ENCODE results near the gene GIPC2.
"Not testable (repeated sequence)": the region's sequence is repeated elsewhere in the genome, so short reads cannot be mapped to it uniquely, and the experiment has no call there.

GIPC2 gene

DNA sequence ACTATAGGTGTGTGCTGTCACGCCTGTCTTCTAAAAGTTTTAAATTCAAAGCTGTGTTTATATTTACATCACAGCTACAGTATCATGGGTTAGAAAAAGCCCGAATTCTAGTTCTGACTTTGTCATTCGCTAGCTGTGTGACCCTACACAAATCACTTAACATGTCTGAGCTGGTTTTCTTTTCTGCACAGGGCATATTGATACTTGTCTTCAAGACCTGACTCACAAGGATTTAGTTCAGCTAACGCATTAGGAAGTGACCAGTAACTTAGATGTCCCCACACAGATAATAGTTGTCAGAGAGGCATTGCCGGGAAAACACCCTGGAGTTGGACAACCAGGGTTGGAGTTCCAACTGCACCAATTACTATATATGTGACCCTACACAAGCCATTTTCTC, 25.9 kb downstream of the GIPC2 start:
- Histone ChIP-seq H3K27me3 (ENCODE audit: insufficient read depth, low read length) (no peaks in the 10 kb centered on the region), H3K9ac (ENCODE audit: low read depth, low read length) (no peak overlapping the region), H3K4me3 (ENCODE audit: low read length) (no peak overlapping the region), H3K27ac (ENCODE audit: low read length) (no peak overlapping the region), H3K9me3 (ENCODE audit: insufficient read depth, low read depth, low read length) (no peaks in the 10 kb centered on the region), H3K36me3 (ENCODE audit: insufficient read depth, low read depth, low read length) (no peaks in the 10 kb centered on the region), H3K4me1 (ENCODE audit: insufficient read depth, low read length) (no peaks in the 10 kb centered on the region)

DNA sequence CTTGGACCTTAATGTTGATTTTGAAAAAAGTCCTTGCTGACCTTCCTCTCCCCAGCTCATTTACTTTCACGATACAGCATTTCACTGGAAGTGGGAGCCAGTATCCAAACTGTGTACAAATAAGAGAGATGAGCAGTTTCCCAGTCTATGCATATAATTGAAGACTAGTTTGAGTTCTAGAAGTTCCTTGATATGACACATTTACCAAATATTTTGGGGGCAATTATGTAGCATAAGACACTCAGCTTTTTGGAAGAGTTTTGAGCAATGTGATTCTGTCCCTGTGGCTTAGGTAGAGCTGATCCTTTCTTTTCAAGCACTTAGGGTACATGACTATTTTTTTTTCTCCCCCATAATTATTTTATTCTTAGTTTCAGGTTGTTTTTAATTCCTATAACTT, 26.4 kb downstream of the GIPC2 start:
- no peak overlapping the region for H3K4me3 ChIP-seq (ENCODE audit: low read length)
- no peak overlapping the region for H3K27ac ChIP-seq (ENCODE audit: low read length)
- no peak overlapping the region for H3K9ac ChIP-seq (ENCODE audit: low read depth, low read length)
- no peaks in the 10 kb centered on the region for H3K4me1 ChIP-seq (ENCODE audit: insufficient read depth, low read length)
- H3K36me3 ChIP-seq (ENCODE audit: insufficient read depth, low read depth, low read length): no peaks in the 10 kb centered on the region
- no peaks in the 10 kb centered on the region for H3K27me3 ChIP-seq (ENCODE audit: insufficient read depth, low read length)
- no peaks in the 10 kb centered on the region for H3K9me3 ChIP-seq (ENCODE audit: insufficient read depth, low read depth, low read length)

DNA sequence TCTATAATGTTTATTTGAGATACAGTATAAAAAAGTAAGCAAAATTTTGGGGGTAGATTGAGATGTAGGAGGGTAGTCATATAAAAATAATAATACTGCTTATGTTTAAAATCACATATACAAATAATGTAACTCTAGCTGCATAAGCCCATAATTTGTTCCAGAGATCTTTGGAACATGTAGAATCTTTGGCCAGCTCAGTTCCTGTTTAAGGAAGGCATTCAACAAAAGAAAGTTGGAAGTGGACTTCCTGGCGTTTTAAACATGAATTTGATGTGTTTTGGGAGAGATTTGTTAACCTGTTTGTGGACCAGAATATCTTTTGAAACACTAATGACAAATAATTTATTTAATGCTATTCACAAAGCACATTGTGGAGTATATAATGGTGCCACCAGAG, 27.7 kb downstream of the GIPC2 start:
- no peaks in the 10 kb centered on the region for H3K9me3 ChIP-seq (ENCODE audit: insufficient read depth, low read depth, low read length)
- no peaks in the 10 kb centered on the region for H3K27me3 ChIP-seq (ENCODE audit: insufficient read depth, low read length)
- no peaks in the 10 kb centered on the region for H3K4me1 ChIP-seq (ENCODE audit: insufficient read depth, low read length)
- no peak overlapping the region for H3K4me3 ChIP-seq (ENCODE audit: low read length)
- H3K9ac ChIP-seq (ENCODE audit: low read depth, low read length): no peak overlapping the region
- H3K27ac ChIP-seq (ENCODE audit: low read length): no peak overlapping the region
- no peaks in the 10 kb centered on the region for H3K36me3 ChIP-seq (ENCODE audit: insufficient read depth, low read depth, low read length)

DNA sequence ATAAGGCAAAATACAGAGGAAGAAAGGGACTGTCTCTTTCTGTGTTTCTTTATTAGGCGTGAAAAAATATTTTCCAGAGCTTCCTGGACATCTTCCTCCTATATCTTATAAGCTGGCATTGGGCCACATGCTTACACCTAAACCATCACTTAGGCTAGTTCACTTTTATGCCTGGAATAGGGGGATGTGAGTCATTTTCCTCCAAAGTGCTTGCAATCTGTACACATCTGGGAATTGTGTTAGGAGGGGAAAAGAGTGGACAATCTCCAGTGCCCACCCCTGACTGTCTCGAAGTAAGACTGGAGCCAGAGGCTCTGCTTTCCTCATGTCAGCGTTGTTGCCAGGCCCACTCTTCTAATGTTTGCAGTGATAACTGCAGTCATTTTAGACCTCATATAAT, 29.9 kb downstream of the GIPC2 start:
- peaks cover 10% of the 10 kb centered on the region for H3K4me1 ChIP-seq (ENCODE audit: insufficient read depth, low read length)
- no peak overlapping the region for H3K9ac ChIP-seq (ENCODE audit: low read depth, low read length)
- H3K4me3 ChIP-seq (ENCODE audit: low read length): no peak overlapping the region
- H3K27ac ChIP-seq (ENCODE audit: low read length): no peak overlapping the region
- no peaks in the 10 kb centered on the region for H3K9me3 ChIP-seq (ENCODE audit: insufficient read depth, low read depth, low read length)
- no peaks in the 10 kb centered on the region for H3K36me3 ChIP-seq (ENCODE audit: insufficient read depth, low read depth, low read length)
- H3K27me3 ChIP-seq (ENCODE audit: insufficient read depth, low read length): no peaks in the 10 kb centered on the region

DNA sequence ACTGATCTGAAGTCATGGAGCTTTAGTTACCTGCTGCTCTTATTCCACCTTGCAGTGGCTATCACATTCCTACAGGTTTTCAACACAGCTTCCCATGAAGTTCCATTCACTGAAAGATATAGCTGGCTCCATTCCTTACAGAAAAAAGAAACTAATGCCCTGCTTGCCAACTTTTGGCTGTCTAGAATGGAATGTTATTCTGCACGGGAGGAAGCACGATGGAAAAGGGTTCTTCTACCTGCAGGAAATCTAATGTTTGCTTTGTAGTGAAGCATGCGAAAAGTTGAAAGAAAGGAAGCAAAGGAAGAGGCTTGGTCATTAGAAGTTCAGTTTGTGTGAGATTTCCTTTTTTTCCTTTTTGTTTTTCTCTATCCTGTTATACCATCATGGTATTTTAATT, 32.6 kb downstream of the GIPC2 start:
- no peaks in the 10 kb centered on the region for H3K9me3 ChIP-seq (ENCODE audit: insufficient read depth, low read depth, low read length)
- no peak overlapping the region for H3K9ac ChIP-seq (ENCODE audit: low read depth, low read length)
- no peaks in the 10 kb centered on the region for H3K36me3 ChIP-seq (ENCODE audit: insufficient read depth, low read depth, low read length)
- H3K4me3 ChIP-seq (ENCODE audit: low read length): no peak overlapping the region
- H3K4me1 ChIP-seq (ENCODE audit: insufficient read depth, low read length): peaks cover 10% of the 10 kb centered on the region
- no peak overlapping the region for H3K27ac ChIP-seq (ENCODE audit: low read length)
- H3K27me3 ChIP-seq (ENCODE audit: insufficient read depth, low read length): no peaks in the 10 kb centered on the region

DNA sequence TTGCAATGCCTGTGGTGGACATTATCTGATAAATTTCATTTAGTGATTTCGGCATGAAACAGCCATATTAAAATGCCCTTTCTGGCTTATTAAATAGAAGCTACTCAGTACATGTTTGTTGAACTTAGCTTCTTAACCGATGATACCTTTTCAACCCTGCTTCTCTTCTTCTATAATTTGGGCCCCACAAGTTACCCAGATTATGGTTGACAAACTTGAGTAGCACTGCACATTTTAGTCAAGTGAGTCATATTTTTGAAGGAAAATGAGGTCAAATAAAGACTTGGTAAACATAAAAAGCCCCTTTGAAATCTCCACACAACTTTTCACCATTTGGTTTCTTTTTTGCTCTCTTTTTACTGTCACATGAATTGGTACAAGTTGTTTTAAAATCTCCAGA, 33.8 kb downstream of the GIPC2 start:
- Histone ChIP-seq H3K4me3 (ENCODE audit: low read length) (no peak overlapping the region), H3K27ac (ENCODE audit: low read length) (no peak overlapping the region), H3K36me3 (ENCODE audit: insufficient read depth, low read depth, low read length) (no peaks in the 10 kb centered on the region), H3K9me3 (ENCODE audit: insufficient read depth, low read depth, low read length) (no peaks in the 10 kb centered on the region), H3K27me3 (ENCODE audit: insufficient read depth, low read length) (no peaks in the 10 kb centered on the region), H3K9ac (ENCODE audit: low read depth, low read length) (no peak overlapping the region), H3K4me1 (ENCODE audit: insufficient read depth, low read length) (peaks cover 10% of the 10 kb centered on the region)

DNA sequence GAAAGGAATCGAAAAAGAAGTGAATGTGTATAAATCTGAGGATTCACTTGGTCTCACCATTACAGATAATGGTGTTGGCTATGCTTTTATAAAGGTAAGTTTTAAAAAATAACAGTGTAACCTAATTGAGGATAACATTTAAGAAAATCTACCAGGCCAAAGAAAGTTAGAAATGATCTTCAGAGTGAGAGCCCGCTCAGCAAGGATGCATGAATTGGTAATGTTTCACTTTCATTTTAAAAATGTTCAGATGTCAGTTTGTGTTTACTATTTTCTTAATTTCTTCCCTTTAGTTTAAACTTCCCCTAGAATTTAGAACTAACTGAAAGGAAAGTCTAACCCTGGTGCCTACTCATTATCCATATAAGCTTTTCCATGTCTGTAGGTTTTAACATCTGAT, 35.0 kb downstream of the GIPC2 start:
- Histone ChIP-seq H3K9me3 (ENCODE audit: insufficient read depth, low read depth, low read length) (no peaks in the 10 kb centered on the region), H3K4me3 (ENCODE audit: low read length) (no peak overlapping the region), H3K27ac (ENCODE audit: low read length) (no peak overlapping the region), H3K9ac (ENCODE audit: low read depth, low read length) (no peak overlapping the region), H3K4me1 (ENCODE audit: insufficient read depth, low read length) (peaks cover 10% of the 10 kb centered on the region), H3K36me3 (ENCODE audit: insufficient read depth, low read depth, low read length) (no peaks in the 10 kb centered on the region), H3K27me3 (ENCODE audit: insufficient read depth, low read length) (no peaks in the 10 kb centered on the region)

DNA sequence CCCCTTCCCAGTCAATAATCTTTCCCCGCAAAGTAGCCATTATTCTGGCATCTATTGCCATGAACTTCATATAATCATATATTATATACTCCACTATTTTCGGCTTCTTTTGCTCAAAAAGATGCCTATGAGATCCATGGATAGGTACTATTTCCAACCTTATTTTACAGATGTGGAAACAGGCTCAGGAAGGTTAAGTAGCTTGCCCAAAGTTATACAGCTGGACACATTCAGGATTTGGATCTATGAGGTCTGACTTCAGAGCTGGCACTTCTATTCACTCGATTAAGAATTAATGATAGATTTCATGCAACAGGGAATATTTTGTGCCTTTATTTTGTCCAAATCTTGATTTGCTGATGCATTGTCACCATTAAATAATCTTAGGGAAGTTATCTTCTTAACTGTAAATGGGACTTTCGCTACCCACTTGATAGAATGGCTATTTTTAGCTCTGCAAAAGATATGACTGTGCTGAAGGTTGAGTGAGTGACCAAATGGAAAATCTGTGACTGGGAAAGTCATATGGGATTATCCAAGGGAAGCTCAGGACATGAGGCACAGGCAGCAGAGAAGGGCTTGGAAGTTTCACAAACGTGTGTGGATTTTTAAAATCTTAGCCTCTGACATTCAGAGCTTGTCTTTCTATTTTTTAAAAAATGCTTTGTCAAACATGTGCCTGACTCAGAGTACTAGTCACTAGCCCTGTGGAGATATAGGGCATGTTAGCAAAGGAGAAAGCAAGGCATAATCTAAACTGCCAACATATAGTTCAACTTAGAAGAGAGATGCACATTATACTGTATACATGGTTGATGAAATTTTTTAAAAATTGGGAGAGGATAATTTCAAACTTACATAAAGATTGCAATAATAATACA, 36.5 kb downstream of the GIPC2 start:
- Histone ChIP-seq H3K4me1 (ENCODE audit: insufficient read depth, low read length) (peaks cover 10% of the 10 kb centered on the region), H3K4me3 (ENCODE audit: low read length) (no peak overlapping the region), H3K36me3 (ENCODE audit: insufficient read depth, low read depth, low read length) (no peaks in the 10 kb centered on the region), H3K9ac (ENCODE audit: low read depth, low read length) (no peak overlapping the region), H3K27ac (ENCODE audit: low read length) (no peak overlapping the region), H3K27me3 (ENCODE audit: insufficient read depth, low read length) (no peaks in the 10 kb centered on the region), H3K9me3 (ENCODE audit: insufficient read depth, low read depth, low read length) (no peaks in the 10 kb centered on the region)

DNA sequence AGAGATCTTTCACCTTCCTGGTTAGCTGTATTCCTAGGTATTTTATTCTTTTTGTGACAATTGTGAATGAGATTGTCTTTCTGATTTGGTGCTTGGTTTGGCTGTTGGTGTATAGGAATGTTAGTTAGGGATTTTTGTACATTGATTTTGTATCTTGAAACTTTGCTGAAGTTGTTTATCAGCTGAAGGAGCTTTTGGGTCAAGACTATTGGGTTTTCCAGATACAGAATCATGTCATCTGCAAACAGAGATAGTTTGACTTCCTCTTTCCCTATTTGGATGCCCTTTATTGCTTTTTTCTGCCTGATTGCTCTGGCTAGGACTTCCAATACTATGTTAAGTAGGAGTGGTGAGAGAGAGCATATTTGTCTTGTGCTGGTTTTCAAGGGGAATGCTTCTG, 38.9 kb downstream of the GIPC2 start:
- not testable (repeated sequence) for H3K4me3 ChIP-seq (ENCODE audit: low read length); H3K27ac ChIP-seq (ENCODE audit: low read length); H3K4me1 ChIP-seq (ENCODE audit: insufficient read depth, low read length); H3K27me3 ChIP-seq (ENCODE audit: insufficient read depth, low read length); H3K36me3 ChIP-seq (ENCODE audit: insufficient read depth, low read depth, low read length); H3K9me3 ChIP-seq (ENCODE audit: insufficient read depth, low read depth, low read length); H3K9ac ChIP-seq (ENCODE audit: low read depth, low read length)

DNA sequence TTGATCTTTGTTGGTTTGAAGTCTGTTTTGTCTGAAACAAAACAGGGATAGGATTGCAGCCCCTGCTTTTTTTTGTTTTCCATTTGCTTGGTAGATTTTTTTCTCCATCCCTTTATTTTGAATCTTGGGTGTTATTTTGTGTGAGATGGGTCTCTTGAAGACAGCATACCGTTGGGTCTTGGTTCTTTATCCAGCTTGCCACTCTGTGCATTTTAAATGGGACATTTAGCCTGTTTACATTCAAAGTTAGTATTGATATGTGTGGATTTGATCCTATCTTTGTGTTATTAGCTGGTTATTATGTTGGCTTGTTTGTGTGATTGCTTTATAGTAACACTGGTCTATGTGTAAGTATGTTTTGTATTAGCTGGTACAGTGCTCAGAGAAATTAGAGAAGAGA, 40.9 kb downstream of the GIPC2 start:
- no peak overlapping the region for H3K9ac ChIP-seq (ENCODE audit: low read depth, low read length)
- no peaks in the 10 kb centered on the region for H3K9me3 ChIP-seq (ENCODE audit: insufficient read depth, low read depth, low read length)
- H3K36me3 ChIP-seq (ENCODE audit: insufficient read depth, low read depth, low read length): no peaks in the 10 kb centered on the region
- no peak overlapping the region for H3K27ac ChIP-seq (ENCODE audit: low read length)
- H3K4me3 ChIP-seq (ENCODE audit: low read length): no peak overlapping the region
- no peaks in the 10 kb centered on the region for H3K4me1 ChIP-seq (ENCODE audit: insufficient read depth, low read length)
- no peaks in the 10 kb centered on the region for H3K27me3 ChIP-seq (ENCODE audit: insufficient read depth, low read length)

DNA sequence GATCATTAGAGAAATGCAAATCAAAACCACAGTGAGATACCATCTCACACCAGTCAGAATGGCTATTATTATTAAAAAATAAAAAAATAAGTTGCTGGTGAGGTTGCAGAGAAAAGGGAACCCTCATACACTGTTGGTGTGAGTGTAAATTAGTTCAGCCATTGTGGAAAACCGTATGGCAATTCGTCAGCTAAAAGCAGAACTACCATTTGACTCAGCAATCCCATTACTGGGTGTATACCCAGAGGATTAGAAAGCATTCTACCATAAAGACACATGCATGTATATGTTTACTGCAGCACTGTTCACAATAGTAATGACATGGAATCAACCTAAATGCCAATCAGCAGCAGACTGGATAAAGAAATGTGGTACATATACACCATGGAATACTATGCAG, 42.2 kb downstream of the GIPC2 start:
- Histone ChIP-seq H3K27me3 (ENCODE audit: insufficient read depth, low read length) (no peaks in the 10 kb centered on the region), H3K36me3 (ENCODE audit: insufficient read depth, low read depth, low read length) (no peaks in the 10 kb centered on the region), H3K27ac (ENCODE audit: low read length) (no peak overlapping the region), H3K9ac (ENCODE audit: low read depth, low read length) (no peak overlapping the region), H3K4me3 (ENCODE audit: low read length) (no peak overlapping the region), H3K4me1 (ENCODE audit: insufficient read depth, low read length) (no peaks in the 10 kb centered on the region), H3K9me3 (ENCODE audit: insufficient read depth, low read depth, low read length) (no peaks in the 10 kb centered on the region)

DNA sequence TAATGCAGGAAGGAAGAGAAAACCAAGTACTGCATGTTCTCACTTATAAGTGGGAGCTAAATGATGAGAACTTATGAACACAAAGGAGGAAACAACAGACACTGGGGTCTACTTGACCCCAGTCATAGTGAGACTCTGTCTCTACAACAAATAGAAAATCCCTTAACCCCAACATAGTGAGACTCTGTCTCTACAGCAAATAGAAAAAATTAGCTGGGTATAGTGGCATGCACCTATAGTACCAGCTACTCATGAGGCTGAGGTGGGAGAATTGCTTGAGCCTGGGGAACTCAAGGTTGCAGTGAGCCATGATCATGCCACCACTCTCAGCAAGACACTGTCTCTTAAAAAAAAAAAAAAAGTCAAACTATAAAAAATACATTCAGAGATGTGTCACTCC, 42.7 kb downstream of the GIPC2 start:
- Histone ChIP-seq H3K9ac (ENCODE audit: low read depth, low read length) (no peak overlapping the region), H3K4me1 (ENCODE audit: insufficient read depth, low read length) (no peaks in the 10 kb centered on the region), H3K9me3 (ENCODE audit: insufficient read depth, low read depth, low read length) (no peaks in the 10 kb centered on the region), H3K27ac (ENCODE audit: low read length) (no peak overlapping the region), H3K4me3 (ENCODE audit: low read length) (no peak overlapping the region), H3K36me3 (ENCODE audit: insufficient read depth, low read depth, low read length) (no peaks in the 10 kb centered on the region), H3K27me3 (ENCODE audit: insufficient read depth, low read length) (no peaks in the 10 kb centered on the region)

All from iPS-20b (cell line).